ENCODE results near the gene PKD2L2. TPM values are rescaled to one million over a fixed set of nuclear protein-coding genes. Genes with fewer than 3 reads are reported as not detected.

The PKD2L2 gene
- polyA plus RNA-seq, 3 donors: 0.08 TPM; not detected in 2

- H2AFZ ChIP-seq (ENCODE audit: insufficient read depth, low read depth, low read length, poor library complexity, severe bottlenecking): no peak overlapping the region
- H3K4me1 ChIP-seq (ENCODE audit: control insufficient read depth in 1 of 2, insufficient read depth in 2 of 2, low read length in 2 of 2): peaks cover 16 to 22% of the 10 kb centered on the region in 2 donors
- Mint-ChIP-seq H3K36me3 (no peaks in the 10 kb centered on the region), H3K27me3 (ENCODE audit: low read depth in 3 of 3) (peaks cover 0 to 1% (median 0%) of the 10 kb centered on the region in 3 donors), H3K4me3 (no peak overlapping the region), H3K4me1 (peaks cover 16% of the 10 kb centered on the region), H3K27ac (no peak overlapping the region), H3K9me3 (no peaks in the 10 kb centered on the region)
- WGBS (ENCODE audit: insufficient coverage): no CpG with 5 or more reads among the region's 3 CpGs
- no peak overlapping the region for H3K9ac ChIP-seq (ENCODE audit: insufficient read depth, low read length, poor library complexity, severe bottlenecking)
- H3K36me3 ChIP-seq (replicated peaks in 1 of 2; ENCODE audit: control insufficient read depth in 1 of 2, insufficient read depth in 2 of 2, low read length in 2 of 2): no peaks in the 10 kb centered on the region
- H3K4me2 ChIP-seq (replicated peaks; ENCODE audit: extremely low read depth, low read length, poor library complexity, severe bottlenecking): no peak overlapping the region
- no peak overlapping the region for H3K27ac ChIP-seq (ENCODE audit: low read depth in 1 of 2, low read length in 2 of 2)
- H3K4me3 ChIP-seq (replicated peaks in 1 of 3; ENCODE audit: low read depth in 2 of 3, low read length in 3 of 3): no peak overlapping the region
- intact Hi-C loops (cut with micrococcal nuclease): no loop called here
- no peaks in the 10 kb centered on the region for H3K79me2 ChIP-seq (ENCODE audit: insufficient read depth, low read length)
- H3K9me3 ChIP-seq (replicated peaks in 1 of 2; ENCODE audit: control insufficient read depth in 1 of 2, insufficient read depth in 1 of 2, low read length in 2 of 2): no peaks in the 10 kb centered on the region
- H4K20me1 ChIP-seq (ENCODE audit: insufficient read depth, low read length): no peaks in the 10 kb centered on the region
- no peak for TF ChIP-seq CTCF (IDR thresholded peaks at IDR 0.05)
- DNase-seq: no peak
- H3K27me3 ChIP-seq (ENCODE audit: control insufficient read depth in 2 of 2, insufficient read depth in 2 of 2, low read length in 2 of 2): no peaks in the 10 kb centered on the region
These were observed 33.1 kb upstream of the PKD2L2 start for GRCh38 chr5:137856201-137856600.

DNA sequence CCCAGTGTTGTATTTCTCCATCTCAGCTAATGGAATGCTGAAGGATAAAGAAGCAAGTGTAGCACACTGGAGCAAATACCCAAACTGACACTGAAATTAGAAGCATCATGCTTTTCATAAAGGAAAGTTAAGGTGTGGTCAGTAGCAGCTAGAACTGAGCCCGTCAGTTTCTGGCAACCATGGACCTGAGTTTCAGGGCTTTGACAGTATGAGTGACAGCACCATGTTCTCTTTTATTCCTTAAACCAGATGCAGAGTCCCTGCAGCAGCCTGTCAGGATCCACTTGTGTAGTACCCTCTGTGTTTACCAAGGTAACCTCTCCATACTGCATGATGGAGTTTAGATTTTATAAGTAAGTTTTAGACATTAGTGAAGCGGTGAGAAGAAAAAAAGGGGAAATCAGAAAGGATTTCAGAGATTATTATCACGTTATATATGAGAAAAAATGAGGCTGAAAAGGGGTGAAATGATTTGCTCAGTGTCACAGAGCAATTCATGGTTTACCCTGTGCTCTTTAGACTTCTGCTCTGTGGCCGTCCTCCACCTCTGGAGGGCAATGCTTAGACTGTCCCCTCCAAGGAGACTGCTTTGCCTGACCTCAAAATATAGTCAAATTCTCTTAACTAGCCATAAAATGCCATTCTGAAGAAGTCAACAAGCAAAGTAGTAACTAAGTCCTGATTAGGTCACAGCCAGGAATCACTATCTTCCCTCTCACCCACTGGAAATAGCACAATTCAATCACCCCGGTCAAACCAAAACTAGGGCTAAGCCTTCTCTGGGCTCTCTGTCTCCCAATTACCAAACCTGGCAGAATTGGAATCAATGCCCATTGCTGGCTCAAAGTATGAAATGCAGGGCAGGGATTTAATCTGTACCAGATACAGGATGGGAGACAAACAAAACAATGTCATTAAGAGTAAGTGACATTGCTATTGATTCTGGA lies 32.1 kb upstream of the PKD2L2 start:
- H3K4me2 ChIP-seq (replicated peaks; ENCODE audit: extremely low read depth, low read length, poor library complexity, severe bottlenecking): no peak overlapping the region
- WGBS (ENCODE audit: insufficient coverage): 95% methylated on average over 3 of the region's 5 CpGs
- Mint-ChIP-seq H3K36me3 (no peaks in the 10 kb centered on the region), H3K4me1 (peaks cover 16% of the 10 kb centered on the region), H3K27me3 (ENCODE audit: low read depth in 3 of 3) (peaks cover 0 to 1% (median 0%) of the 10 kb centered on the region in 3 donors), H3K4me3 (no peak overlapping the region), H3K27ac (peak overlapping the region in 1 of 7 donors; percentile 27), H3K9me3 (no peaks in the 10 kb centered on the region)
- peak overlapping the region; percentile 18 for H2AFZ ChIP-seq (ENCODE audit: insufficient read depth, low read depth, low read length, poor library complexity, severe bottlenecking)
- no peaks in the 10 kb centered on the region for H3K27me3 ChIP-seq (ENCODE audit: control insufficient read depth in 2 of 2, insufficient read depth in 2 of 2, low read length in 2 of 2)
- no peaks in the 10 kb centered on the region for H3K36me3 ChIP-seq (replicated peaks in 1 of 2; ENCODE audit: control insufficient read depth in 1 of 2, insufficient read depth in 2 of 2, low read length in 2 of 2)
- H3K27ac ChIP-seq (ENCODE audit: low read depth in 1 of 2, low read length in 2 of 2): peak overlapping the region in 1 of 2 donors; percentile 45
- H3K4me1 ChIP-seq (ENCODE audit: control insufficient read depth in 1 of 2, insufficient read depth in 2 of 2, low read length in 2 of 2): peaks cover 16 to 22% of the 10 kb centered on the region in 2 donors
- no peak for DNase-seq
- no peak for TF ChIP-seq CTCF (IDR thresholded peaks at IDR 0.05)
- no peaks in the 10 kb centered on the region for H4K20me1 ChIP-seq (ENCODE audit: insufficient read depth, low read length)
- no peak overlapping the region for H3K9ac ChIP-seq (ENCODE audit: insufficient read depth, low read length, poor library complexity, severe bottlenecking)
- H3K4me3 ChIP-seq (replicated peaks in 1 of 3; ENCODE audit: low read depth in 2 of 3, low read length in 3 of 3): no peak overlapping the region
- intact Hi-C loops (cut with micrococcal nuclease): no loop called here
- no peaks in the 10 kb centered on the region for H3K79me2 ChIP-seq (ENCODE audit: insufficient read depth, low read length)
- no peaks in the 10 kb centered on the region for H3K9me3 ChIP-seq (replicated peaks in 1 of 2; ENCODE audit: control insufficient read depth in 1 of 2, insufficient read depth in 1 of 2, low read length in 2 of 2)

Data from CD14-positive monocyte (primary cell).